Left renal cortex interstitium (tissue), 4 donors: ENCODE measurements around the gene RNF135. TPM values are rescaled to one million over a fixed set of nuclear protein-coding genes. Genes with fewer than 3 reads are reported as not detected.
"Not testable (repeated sequence)": the region's sequence is repeated elsewhere in the genome, so short reads cannot be mapped to it uniquely, and the experiment has no call there.

Experiments used
- DNase-seq, 4 donors: peaks; one replicate each; pipeline ENCODE4 v3.0.0-alpha.2; 2013; ENCODE audit warnings: low read depth in 4 of 4, low spot score in 2 of 4, missing footprints in 1 of 4
- polyA plus RNA-seq, 4 donors: library from polyadenylated mRNA; unstranded; fragments of 120-200 nt; gene quantifications; one replicate each; pipeline ENCODE4 v1.2.1, GENCODE V29; 2013; ENCODE audit not compliant: insufficient read length in 4 of 4

Gene RNF135
- polyA plus RNA-seq = 10 to 100 TPM; 18.6 to 19.8 (median 18.8) TPM

GRCh38 chr17:30970831-30971567, at the start of gene RNF135:
Gene RNF135, plus strand, starts transcription at chr17:30971039. Its CDS starts 35 bp downstream, at chr17:30971074.
- peak; percentile 48 to 76 (median 61) for DNase-seq

DNA sequence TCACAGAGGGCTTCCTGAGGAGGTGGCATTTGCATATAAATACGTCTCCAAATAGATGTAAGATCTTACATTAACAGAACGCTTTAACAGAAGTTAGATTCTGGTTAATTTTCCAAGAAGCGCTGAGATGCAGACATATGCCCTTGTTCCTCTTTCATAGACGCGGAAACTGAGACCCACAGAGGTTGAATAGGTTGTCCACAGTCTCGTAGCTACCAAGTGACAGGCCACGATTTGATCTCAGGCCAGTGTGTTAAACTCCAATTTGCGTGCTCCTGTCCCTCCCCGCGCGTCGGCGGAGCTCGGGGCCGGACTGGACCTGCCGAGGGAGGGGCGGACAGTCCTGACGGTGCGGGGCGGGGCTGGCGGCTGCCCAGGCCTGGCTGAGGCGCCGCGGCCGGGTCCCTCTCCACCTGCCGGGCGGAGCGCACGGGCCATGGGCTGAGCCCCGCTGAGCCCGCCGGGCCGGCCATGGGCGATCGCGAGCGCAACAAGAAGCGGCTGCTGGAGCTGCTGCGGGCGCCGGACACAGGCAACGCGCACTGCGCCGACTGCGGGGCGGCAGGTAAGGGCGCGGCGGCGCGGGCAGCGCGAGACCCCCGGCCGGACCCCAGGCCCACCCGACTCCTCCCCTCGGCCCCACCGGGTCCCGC, 49.2 kb upstream of the RNF135 start, which contains the start of gene ADAP2:
TSS of gene ADAP2 (plus strand) at position 402 of the 653 bp plus-strand sequence. CDS start at position 472, 70 bp downstream.
- no peak for DNase-seq

DNA sequence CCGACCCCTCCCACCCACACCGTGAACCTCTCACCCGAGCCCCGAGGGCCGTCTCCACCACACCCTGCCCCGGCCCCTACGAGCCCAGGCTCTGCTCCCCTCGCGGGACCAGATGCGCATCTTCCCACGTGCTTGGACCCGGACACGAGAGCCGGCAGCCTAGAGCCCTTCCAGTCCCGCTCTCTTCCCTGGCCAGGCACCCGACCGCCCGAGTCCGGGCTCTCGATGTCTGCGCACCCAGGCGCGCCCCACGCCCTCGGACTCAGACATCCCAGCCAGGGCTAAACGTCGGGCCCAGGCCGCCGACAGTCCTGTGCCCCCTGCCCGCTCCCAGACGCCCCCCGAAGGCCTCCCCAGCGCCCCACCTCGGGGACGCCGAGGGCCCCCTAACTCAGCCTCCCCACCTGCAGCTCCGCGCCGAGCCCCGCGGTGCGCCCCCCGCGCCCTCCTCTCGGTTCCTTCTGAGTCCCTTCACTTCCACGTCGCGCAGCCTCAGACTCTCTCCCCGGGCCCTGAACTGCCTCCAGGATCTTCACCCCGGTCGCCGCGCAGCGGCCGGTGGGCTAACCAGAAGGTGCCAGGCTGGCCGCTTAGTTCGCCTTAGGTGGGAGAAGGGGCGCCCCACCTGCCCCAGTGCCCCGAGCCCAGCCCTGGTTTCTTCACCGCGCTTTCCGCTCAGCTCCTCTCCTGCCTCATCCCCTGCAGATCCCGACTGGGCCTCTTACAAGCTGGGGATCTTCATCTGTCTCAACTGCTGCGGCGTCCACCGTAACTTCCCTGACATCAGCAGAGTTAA, 48.4 kb upstream of the RNF135 start:
- DNase-seq = no peak

GRCh38 chr17:30924341-30924740, 46.5 kb upstream of the RNF135 start:
- DNase-seq = no peak

DNA sequence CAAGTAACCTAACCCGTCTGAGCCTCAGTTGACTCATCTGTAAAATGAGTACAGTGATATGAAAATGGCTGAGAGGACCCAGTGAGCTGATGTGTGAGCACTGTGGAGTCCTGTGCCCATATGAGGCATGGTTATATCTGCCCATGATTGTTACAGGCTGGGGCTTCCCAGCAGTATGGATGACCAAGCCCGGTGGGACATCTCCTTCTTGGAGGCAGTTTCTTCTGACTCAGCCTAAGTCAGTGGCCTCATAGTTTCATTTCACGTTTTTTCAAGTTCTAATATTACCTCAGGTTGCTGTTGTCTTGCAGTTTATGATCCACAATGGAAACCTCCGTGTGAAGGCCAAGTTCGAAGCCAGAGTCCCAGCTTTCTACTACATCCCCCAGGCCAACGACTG, 44.3 kb upstream of the RNF135 start:
- no peak for DNase-seq

DNA sequence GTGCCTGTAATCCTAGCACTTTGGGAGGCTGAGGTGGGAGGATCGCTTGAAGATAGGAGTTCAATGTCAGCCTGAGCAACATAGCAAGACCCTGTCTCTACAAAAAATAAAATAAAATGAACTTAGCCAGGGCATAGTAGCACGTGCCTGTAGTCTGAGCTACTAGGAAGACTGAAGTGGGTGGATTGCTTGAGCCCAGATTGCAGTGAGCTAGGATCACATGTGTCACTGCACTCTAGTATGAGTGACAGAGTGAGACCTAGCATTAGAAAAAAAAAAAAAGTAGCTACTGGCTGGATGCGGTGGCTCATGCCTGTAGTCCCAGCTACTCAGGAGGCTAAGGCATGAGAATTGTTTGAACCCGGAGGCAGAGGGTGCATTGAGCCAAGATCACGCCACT, 43.1 kb upstream of the RNF135 start:
- no peak for DNase-seq

DNA sequence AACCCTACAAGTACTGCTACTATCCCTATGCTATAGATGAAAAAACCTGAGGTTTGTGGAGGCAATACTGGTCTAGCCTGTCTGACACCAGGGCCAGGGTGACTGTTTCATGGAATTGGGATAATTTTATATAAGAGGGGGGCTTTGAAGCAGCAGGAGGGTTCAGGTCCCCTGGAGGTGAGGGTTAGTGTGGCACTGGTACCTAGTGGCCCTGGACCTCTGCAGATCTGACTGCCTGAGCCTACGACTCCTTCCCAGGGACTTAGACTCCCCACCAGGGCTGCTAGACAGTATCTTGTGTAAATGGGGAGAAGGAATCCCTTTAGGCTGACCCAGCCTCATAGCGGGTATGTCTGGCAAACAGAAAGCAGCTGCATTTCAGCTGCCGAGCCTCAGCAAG, 42.3 kb upstream of the RNF135 start:
- no peak for DNase-seq

GRCh38 chr17:30929081-30929633, 41.7 kb upstream of the RNF135 start:
- DNase-seq = no peak

DNA sequence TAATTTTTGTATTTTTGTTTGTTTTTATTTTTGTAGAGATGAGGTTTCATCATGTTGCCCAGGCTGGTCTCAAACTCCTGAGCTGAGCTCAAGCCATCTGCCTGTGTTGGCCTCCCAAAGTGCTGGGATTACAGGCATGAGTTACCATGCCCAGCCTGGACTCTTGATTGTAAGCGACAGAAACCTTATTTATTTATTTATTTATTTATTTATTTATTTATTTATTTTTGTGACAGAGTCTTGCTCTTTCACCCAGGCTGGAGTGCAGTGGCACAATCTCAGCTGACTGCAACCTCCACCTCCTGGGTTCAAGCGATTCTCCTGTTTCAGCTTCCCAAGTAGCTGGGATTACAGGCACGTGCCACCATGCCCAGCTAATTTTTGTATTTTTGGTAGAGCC, 41.0 kb upstream of the RNF135 start:
- not testable (repeated sequence) for DNase-seq

- no peak for DNase-seq
Observed at GRCh38 chr17:30930495-30930894, 40.3 kb upstream of the RNF135 start.

DNA sequence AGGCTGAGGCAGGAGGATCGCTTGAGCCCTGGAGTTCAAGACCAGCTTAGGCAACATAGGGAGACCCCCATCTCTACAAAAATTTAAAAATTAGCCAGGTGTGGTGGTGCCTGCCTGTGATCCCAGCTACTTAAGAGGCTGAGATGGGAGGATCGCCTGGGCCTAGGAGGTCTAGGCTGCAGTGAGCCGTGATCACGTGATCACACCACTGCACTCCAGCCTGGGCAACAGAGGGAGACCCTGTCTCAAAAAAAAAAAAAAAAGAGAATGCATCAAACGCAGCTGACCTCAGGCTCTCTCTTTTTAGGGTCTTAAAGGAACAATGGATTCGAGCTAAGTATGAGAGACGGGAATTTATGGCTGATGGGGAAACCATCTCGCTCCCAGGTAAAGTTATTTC, 39.3 kb upstream of the RNF135 start:
- DNase-seq = not testable (repeated sequence)

GRCh38 chr17:30933966-30934365, 36.9 kb upstream of the RNF135 start:
- DNase-seq = no peak

GRCh38 chr17:30939051-30939689, 31.7 kb upstream of the RNF135 start:
- no peak for DNase-seq

- DNase-seq = no peak
Observed at GRCh38 chr17:30942308-30943079, 28.3 kb upstream of the RNF135 start.

GRCh38 chr17:30947796-30948195, 23.0 kb upstream of the RNF135 start:
- no peak for DNase-seq

- no peak for DNase-seq
Observed at GRCh38 chr17:30950189-30950588, 20.6 kb upstream of the RNF135 start.

DNA sequence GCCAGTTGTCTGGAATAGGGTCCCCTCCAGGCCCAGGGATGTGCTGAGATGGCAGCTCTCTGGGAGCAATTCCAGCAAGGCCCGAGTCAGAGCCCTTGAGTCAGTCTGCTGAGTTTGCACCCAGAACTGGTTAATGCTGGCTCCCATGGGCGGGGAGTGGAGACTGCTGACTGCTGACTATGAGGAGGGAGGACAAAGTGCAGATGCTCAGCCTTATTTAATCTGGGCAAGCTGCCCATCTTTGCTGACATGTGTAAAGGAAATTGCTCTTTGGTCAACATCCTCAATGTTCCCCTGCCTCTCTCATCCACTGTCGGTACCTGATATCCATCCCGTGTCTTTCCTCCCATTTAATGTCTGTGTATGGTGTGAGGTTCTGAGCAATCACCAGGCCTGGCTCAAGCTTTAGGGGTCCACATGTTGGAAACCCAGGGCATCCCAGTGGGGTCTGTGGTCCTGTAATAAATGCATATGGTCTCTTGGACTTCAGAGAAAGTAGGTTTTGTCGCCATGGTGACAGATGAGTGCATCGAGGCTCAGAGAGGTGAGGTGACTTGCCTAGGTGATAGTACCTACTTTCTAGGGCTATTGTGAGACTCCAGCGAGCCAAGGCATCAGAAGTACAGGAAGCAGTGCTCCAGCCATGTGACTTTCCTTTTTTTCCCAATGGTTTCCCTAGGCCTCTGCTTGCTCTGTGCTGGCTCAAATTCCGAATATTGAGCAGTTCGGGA, 20.0 kb upstream of the RNF135 start:
- peak in 2 of 4 donors; percentile 31 to 49 for DNase-seq

GRCh38 chr17:30952638-30953393, 18.0 kb upstream of the RNF135 start:
- DNase-seq = no peak
